AG04449 (cell line): ENCODE results near the gene SPTBN1.
A peak's percentile ranks its signal among the peaks of the same experiment; 100 is the strongest.

Experiments used
- CTCF ChIA-PET: fragments of 350-600 bp; formaldehyde crosslinking; extraction: SDS; loops from one replicate; lab custom pipeline; 2021; ENCODE audit warnings: antibody characterized with exemption; lab: Yijun Ruan, JAX
- POLR2A ChIA-PET: fragments of 400-600, 350-600 bp; formaldehyde crosslinking; extraction: SDS; loops from one replicate; lab custom pipeline; 2020; ENCODE audit warnings: antibody characterized with exemption, inconsistent platforms; lab: Yijun Ruan, JAX
- DNase-seq: peaks from one replicate; pipeline ENCODE4 v3.0.0-alpha.2; 2010; ENCODE audit warnings: low read depth, low spot score
- H3K4me3 ChIP-seq: 2 replicates; pipeline ENCODE4 v1.5.1; 2011; ENCODE audit warnings: low read depth, mild to moderate bottlenecking, control low read depth, low read length
- TF ChIP-seq, protein P1 (sequence below): IDR thresholded peaks from one replicate; pipeline ENCODE4 v1.5.1; 2011; ENCODE audit warnings: mild to moderate bottlenecking, moderate library complexity, low read length, control low read depth, inconsistent platforms; ENCODE audit not compliant: insufficient read depth; ENCODE audit errors: missing control alignments

SPTBN1 gene

DNA sequence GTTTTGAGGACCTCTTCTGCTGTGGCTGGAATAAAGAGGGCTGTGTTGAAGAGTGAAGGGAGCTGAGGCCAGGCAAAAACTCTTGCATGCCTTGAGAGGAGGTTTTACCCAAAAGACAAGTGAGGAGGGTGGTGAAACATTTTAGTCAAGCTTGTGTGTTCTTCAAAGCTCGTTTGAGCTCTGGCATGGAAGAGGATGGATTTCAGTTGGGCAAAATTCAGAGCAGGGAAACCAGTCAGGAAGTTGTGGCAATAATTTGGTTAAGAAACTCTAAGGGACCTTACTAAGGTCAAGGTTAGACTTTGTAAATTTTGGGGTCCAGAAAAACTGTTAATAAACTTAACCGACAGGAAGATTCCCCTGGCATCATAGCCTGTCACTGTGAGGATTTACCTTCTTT lies 34.7 kb downstream of the SPTBN1 start:
- CTCF ChIA-PET, result interaction anchor here (1.2 to 1.3 kb wide), 3 partner anchors 9 to 11 kb away, joined by 3 to 5 read pairs (median 4); no protein-coding TSS in a partner anchor
- TF ChIP-seq, protein P1, sequence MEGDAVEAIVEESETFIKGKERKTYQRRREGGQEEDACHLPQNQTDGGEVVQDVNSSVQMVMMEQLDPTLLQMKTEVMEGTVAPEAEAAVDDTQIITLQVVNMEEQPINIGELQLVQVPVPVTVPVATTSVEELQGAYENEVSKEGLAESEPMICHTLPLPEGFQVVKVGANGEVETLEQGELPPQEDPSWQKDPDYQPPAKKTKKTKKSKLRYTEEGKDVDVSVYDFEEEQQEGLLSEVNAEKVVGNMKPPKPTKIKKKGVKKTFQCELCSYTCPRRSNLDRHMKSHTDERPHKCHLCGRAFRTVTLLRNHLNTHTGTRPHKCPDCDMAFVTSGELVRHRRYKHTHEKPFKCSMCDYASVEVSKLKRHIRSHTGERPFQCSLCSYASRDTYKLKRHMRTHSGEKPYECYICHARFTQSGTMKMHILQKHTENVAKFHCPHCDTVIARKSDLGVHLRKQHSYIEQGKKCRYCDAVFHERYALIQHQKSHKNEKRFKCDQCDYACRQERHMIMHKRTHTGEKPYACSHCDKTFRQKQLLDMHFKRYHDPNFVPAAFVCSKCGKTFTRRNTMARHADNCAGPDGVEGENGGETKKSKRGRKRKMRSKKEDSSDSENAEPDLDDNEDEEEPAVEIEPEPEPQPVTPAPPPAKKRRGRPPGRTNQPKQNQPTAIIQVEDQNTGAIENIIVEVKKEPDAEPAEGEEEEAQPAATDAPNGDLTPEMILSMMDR, result no peak
- POLR2A ChIA-PET, result no interaction called here
- H3K4me3 ChIP-seq, result no peak overlapping the region
- DNase-seq, result no peak

DNA sequence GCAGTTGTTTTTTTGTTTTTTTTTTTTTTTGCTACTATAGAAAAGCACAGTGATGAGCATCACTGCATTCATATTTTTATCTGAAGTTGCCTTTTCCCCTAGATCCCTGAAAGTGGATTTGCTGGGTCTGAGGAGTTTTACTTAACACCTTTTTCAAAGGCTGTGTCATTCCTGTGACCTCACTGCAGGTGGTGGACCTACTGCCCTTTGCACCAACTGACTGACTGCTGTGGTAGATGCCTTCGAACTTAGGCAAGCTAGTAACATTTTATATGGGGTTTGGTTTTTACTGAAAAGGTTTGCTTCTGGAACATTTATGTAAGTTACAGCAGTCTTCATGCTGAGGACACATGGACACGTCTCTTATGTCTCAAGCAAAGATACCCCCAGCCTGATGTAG lies 36.2 kb downstream of the SPTBN1 start:
- TF ChIP-seq, protein P1, result no peak
- ChIA-PET POLR2A (no interaction called here), CTCF (interaction anchor here (0.8 to 1.3 kb wide), 5 partner anchors 8 to 212 kb away, joined by 3 read pairs; no protein-coding TSS in a partner anchor)
- DNase-seq, result no peak
- no peak overlapping the region for H3K4me3 ChIP-seq

DNA sequence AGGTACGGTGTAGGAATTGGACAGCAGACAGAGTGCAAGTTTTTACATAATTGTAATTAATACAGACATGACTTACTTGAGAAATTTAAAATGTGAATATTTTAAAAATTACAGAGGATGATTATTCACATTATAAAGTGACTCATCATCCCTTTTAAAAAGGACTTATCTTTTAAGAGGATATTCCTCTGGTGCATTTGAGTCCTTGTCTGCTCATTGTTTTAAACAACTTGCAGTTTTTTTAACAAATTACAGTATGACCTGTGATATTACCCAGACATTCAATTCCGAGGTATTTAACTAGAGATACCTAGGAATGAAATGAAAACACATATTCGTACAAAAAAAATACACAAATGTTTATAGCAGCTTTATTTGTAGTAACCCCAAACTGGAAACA lies 38.0 kb downstream of the SPTBN1 start:
- no peak overlapping the region for H3K4me3 ChIP-seq
- ChIA-PET POLR2A (no interaction called here), CTCF (interaction anchor here (0.9 kb wide), 1 partner anchor 21 kb away, joined by 3 read pairs; no protein-coding TSS in a partner anchor)
- no peak for DNase-seq
- TF ChIP-seq, protein P1, result no peak

DNA sequence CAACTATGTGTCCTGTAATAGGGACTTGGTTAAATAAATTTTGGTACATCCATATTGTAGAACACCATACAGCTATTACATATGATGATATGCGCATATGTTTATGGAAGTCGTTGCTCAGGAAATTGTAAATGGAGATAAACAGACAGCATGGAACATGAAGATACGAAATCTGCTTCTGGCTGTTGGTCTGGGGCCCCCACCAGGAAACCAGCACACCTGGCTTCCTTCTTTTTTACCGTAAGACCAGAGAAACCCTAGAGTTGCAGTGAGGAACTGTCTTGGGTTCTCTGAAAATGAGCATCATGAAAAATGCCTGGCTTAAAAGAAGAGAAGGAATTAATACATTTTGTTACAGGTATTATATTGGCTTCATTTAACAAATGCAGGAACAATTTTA lies 40.8 kb downstream of the SPTBN1 start:
- DNase-seq, result no peak
- H3K4me3 ChIP-seq, result no peak overlapping the region
- ChIA-PET CTCF (interaction anchor here (1.7 to 2.7 kb wide), 2 partner anchors 16 to 24 kb away, joined by 4 to 7 read pairs; no protein-coding TSS in a partner anchor), POLR2A (no interaction called here)
- TF ChIP-seq, protein P1, result no peak

DNA sequence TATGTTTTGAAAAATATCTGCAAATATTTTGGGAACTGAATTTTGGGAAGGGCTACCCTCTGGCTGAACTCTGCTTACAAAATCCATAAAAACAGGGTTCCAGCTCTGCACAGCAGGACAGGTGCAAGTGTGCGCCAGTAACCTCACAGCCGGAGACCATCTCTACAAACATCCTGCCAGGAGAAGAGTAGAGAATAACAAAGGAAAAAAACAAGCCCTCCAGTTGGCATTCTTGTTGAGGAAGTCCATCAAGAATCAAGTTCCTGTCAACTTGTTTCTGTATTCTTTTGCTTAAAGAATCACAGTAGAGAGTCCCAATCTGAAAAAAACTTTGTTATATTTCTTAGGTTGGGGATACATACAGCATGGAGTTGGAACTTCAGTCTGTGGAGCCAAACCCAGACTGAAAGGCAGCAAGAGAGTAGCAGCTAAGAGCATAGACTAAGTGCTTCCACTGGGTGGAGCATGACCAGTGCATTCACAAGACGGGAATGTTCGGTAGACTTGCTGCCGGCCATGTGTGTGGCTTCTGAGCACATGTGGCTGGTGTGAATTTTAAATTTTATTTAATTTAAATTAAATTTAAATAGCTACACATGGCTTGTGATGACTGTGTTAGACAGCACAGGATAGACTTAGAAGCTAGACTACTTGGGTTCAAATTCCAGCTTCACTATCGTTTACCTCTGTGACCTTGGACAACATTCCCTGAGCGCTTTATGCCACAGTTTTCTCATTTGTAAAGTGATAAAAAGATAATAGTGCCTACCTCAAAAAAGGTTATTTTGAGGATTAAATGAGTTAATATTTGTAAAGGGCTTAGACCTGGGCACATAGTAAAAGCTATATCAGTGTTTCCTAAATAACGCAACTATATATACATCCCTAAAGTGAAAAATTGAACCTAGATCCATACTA lies 41.9 kb downstream of the SPTBN1 start:
- ChIA-PET POLR2A (no interaction called here), CTCF (interaction anchor here (0.9 to 2.7 kb wide), 10 partner anchors 13 to 391 kb away, joined by 3 to 7 read pairs (median 5); no protein-coding TSS in a partner anchor)
- no peak for DNase-seq
- H3K4me3 ChIP-seq, result no peak overlapping the region
- TF ChIP-seq, protein P1, result peak; percentile 44

DNA sequence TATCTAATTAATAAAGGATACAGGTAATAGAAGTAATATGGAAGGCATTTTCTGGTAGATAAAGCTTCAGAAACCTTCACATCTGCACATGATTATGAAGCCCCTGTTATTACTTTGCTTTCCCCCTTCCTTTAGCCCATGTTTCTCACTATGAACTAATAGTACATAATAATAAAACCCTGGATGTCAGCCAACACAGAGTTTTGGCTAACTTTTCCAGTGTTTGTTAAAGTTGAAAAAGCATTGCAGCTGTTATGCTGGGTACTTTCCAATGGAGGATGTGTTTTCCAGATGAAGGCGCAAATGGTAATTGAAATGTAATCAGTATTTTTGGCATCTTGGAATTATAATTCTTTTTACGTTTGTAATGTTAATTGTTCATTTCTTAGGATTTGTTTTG lies 43.5 kb downstream of the SPTBN1 start:
- ChIA-PET POLR2A (no interaction called here), CTCF (interaction anchor here (0.7 to 0.9 kb wide), 2 partner anchors 13 to 170 kb away, joined by 3 read pairs; no protein-coding TSS in a partner anchor)
- TF ChIP-seq, protein P1, result no peak
- DNase-seq, result no peak
- H3K4me3 ChIP-seq, result no peak overlapping the region
